ENCODE data around the gene SETX. TPM values are rescaled to one million over a fixed set of nuclear protein-coding genes. Genes with fewer than 3 reads are reported as not detected.
A peak's percentile ranks its signal among the peaks of the same experiment; 100 is the strongest.

The SETX gene
- total RNA-seq, 4 donors from 2014 or later: 49.7 to 106 (median 63.0) TPM

DNA sequence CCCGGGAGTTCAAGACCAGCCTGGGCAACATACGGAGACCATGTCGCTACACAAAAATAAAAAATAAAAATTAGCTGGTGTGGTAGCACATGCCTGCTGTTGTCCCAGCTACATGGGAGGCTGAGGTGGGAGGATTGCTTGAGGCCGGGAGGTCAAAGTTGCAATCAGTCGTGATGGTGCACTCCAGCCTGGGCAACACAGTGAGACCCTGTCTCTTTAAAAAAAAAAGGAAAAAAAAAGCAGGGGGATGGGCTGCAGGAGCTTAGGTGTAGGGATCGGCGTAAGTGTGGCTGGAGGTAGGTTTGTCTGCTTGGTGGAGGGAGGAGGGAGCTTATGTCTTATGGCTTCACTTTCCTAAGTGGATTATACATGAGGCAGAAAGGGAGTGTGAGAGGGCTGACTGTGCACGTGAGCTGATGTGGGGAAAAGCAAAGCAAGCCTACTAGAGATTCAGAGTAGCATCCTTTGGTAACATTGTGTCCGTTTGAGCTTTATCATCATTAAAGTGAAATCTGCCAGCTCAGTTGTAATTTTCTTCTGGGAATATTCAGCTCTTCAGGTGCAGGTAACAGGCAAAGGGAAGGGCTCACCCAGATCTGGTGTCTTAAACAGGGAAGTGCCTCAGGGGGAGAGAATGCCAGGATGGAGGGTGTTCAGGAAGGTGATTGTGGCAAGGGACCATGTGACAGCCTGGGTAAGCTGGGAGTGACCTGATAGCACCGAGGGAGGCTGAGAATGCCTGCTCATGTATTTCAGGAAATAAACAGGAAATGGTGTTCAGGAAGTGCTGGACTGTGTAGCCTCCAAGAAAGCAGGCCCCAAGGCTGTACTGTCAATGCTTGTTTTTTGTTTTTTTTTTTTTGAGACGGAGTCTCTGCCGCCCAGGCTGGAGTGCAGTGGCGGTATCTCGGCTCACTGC lies 17.6 kb upstream of the SETX start:
- no peak for TF ChIP-seq POLR2A (IDR thresholded peaks at IDR 0.05)
- TF ChIP-seq, protein P1, sequence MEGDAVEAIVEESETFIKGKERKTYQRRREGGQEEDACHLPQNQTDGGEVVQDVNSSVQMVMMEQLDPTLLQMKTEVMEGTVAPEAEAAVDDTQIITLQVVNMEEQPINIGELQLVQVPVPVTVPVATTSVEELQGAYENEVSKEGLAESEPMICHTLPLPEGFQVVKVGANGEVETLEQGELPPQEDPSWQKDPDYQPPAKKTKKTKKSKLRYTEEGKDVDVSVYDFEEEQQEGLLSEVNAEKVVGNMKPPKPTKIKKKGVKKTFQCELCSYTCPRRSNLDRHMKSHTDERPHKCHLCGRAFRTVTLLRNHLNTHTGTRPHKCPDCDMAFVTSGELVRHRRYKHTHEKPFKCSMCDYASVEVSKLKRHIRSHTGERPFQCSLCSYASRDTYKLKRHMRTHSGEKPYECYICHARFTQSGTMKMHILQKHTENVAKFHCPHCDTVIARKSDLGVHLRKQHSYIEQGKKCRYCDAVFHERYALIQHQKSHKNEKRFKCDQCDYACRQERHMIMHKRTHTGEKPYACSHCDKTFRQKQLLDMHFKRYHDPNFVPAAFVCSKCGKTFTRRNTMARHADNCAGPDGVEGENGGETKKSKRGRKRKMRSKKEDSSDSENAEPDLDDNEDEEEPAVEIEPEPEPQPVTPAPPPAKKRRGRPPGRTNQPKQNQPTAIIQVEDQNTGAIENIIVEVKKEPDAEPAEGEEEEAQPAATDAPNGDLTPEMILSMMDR (IDR thresholded peaks at IDR 0.05): no peak
- Histone ChIP-seq H3K27ac (peak overlapping the region; percentile 5 to 65 (median 54)), H3K4me3 (no peak overlapping the region)

GRCh38 chr9:132370592-132370991 lies 15.8 kb upstream of the SETX start:
- DNase-seq: no peak
- H3K9me3 ChIP-seq: no peaks in the 10 kb centered on the region
- no peak for TF ChIP-seq POLR2A (IDR thresholded peaks at IDR 0.05)
- TF ChIP-seq, protein P1 (IDR thresholded peaks at IDR 0.05): no peak
- H3K4me1 ChIP-seq: peaks cover 0 to 9% (median 0%) of the 10 kb centered on the region in 4 donors
- peaks cover 0 to 8% (median 0%) of the 10 kb centered on the region in 3 donors for H3K36me3 ChIP-seq
- H3K27me3 ChIP-seq: no peaks in the 10 kb centered on the region
- no peak overlapping the region for H3K4me3 ChIP-seq
- no peak overlapping the region for H3K27ac ChIP-seq

More for the DNA sequence above, 17.6 kb upstream of the SETX start:
- Histone ChIP-seq H3K36me3 (peaks cover 0 to 26% (median 0%) of the 10 kb centered on the region in 3 donors), H3K4me1 (peaks cover 0 to 9% (median 0%) of the 10 kb centered on the region in 4 donors), H3K9me3 (no peaks in the 10 kb centered on the region), H3K27me3 (no peaks in the 10 kb centered on the region)
- DNase-seq: peak in 2 of 3 donors; percentile 60 to 72

GRCh38 chr9:132369421-132369820 lies 14.6 kb upstream of the SETX start:
- H3K27me3 ChIP-seq: no peaks in the 10 kb centered on the region
- no peaks in the 10 kb centered on the region for H3K9me3 ChIP-seq
- TF ChIP-seq POLR2A (IDR thresholded peaks at IDR 0.05): no peak
- TF ChIP-seq, protein P1 (IDR thresholded peaks at IDR 0.05): no peak
- H3K36me3 ChIP-seq: no peaks in the 10 kb centered on the region
- H3K4me1 ChIP-seq: peaks cover 0 to 9% (median 0%) of the 10 kb centered on the region in 4 donors
- H3K27ac ChIP-seq: no peak overlapping the region
- no peak for DNase-seq
- no peak overlapping the region for H3K4me3 ChIP-seq

GRCh38 chr9:132367613-132368313 lies 13.0 kb upstream of the SETX start:
- Histone ChIP-seq H3K9me3 (no peaks in the 10 kb centered on the region), H3K4me1 (peaks cover 0 to 4% (median 0%) of the 10 kb centered on the region in 4 donors), H3K27ac (no peak overlapping the region), H3K36me3 (no peaks in the 10 kb centered on the region), H3K4me3 (no peak overlapping the region), H3K27me3 (no peaks in the 10 kb centered on the region)
- no peak for TF ChIP-seq POLR2A (IDR thresholded peaks at IDR 0.05)
- TF ChIP-seq, protein P1 (IDR thresholded peaks at IDR 0.05): no peak
- peak in 1 of 3 donors; percentile 21 for DNase-seq

DNA sequence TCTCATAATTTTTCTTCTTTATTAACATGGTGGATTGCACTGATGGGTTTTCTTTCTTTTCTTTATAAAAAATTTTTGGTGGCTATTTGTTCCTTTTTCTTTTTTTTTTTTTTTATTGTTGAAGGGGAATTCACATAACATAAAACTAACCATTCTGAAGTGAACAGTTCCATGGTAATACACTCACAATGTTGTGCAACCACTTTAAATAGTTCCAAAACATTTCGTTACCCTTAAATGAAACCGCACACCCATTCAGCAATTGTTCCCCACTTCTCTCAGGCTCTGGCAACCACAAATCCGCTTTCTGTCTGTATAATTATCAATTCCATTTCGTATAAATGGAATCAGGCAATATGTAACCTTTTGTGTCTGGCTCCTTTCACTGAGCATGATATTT lies 11.7 kb upstream of the SETX start:
- Histone ChIP-seq H3K9me3 (no peaks in the 10 kb centered on the region), H3K36me3 (no peaks in the 10 kb centered on the region), H3K4me1 (no peaks in the 10 kb centered on the region), H3K27me3 (no peaks in the 10 kb centered on the region), H3K4me3 (no peak overlapping the region), H3K27ac (no peak overlapping the region)
- TF ChIP-seq, protein P1 (IDR thresholded peaks at IDR 0.05): no peak
- TF ChIP-seq POLR2A (IDR thresholded peaks at IDR 0.05): no peak
- no peak for DNase-seq

All from Peyer's patch (tissue), 4 donors.